GM12873 (cell line): ENCODE measurements around the gene GMDS.

Experiments used
- TF ChIP-seq, protein P1 (sequence below): IDR thresholded peaks from 2 replicates; pipeline ENCODE4 v1.5.1; 2012; ENCODE audit warnings: low read depth, mild to moderate bottlenecking, moderate library complexity, low read length, control low read depth; ENCODE audit not compliant: insufficient read depth; ENCODE audit errors: missing control alignments

Gene GMDS

GRCh38 chr6:2191390-2191740 lies 54.0 kb downstream of the GMDS start:
- TF ChIP-seq, protein P1, sequence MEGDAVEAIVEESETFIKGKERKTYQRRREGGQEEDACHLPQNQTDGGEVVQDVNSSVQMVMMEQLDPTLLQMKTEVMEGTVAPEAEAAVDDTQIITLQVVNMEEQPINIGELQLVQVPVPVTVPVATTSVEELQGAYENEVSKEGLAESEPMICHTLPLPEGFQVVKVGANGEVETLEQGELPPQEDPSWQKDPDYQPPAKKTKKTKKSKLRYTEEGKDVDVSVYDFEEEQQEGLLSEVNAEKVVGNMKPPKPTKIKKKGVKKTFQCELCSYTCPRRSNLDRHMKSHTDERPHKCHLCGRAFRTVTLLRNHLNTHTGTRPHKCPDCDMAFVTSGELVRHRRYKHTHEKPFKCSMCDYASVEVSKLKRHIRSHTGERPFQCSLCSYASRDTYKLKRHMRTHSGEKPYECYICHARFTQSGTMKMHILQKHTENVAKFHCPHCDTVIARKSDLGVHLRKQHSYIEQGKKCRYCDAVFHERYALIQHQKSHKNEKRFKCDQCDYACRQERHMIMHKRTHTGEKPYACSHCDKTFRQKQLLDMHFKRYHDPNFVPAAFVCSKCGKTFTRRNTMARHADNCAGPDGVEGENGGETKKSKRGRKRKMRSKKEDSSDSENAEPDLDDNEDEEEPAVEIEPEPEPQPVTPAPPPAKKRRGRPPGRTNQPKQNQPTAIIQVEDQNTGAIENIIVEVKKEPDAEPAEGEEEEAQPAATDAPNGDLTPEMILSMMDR, result no peak

DNA sequence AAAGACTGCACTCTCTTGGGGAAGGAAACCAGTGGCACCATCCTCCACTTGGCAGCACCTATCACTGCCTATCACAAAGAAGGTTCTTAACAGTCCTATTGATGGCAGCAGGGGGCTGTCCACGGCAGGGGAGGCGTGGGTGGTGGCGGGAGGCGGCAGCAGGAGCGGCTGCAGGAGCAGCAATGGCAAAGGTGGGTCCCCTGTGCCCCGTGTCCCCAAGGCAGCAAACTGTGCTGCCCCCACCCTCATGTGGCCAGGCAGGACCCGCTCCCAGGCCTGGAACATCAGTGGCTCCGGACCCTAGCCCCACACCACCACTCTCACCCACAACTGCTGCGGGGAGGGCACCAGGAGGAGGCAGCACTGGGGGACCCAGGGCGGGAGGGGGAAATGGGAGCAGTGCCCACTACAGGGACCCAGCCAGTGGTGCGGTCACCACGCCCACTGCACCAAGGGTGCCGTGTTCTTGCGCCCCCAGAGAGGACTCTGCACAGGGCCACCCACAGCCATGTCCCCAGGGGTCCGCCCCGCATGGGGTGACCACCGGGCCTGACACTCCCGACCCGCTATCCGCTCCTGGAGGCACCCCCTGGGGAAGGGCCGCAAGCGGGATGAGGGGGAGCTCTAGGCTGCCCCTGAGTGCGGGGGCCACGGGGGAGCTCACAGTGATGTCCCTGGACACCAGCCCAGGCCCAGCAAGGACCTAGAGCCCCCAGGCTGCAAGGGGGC lies 54.6 kb downstream of the GMDS start:
- TF ChIP-seq, protein P1, result no peak

GRCh38 chr6:2188856-2189384 lies 56.5 kb downstream of the GMDS start:
- TF ChIP-seq, protein P1, result no peak

DNA sequence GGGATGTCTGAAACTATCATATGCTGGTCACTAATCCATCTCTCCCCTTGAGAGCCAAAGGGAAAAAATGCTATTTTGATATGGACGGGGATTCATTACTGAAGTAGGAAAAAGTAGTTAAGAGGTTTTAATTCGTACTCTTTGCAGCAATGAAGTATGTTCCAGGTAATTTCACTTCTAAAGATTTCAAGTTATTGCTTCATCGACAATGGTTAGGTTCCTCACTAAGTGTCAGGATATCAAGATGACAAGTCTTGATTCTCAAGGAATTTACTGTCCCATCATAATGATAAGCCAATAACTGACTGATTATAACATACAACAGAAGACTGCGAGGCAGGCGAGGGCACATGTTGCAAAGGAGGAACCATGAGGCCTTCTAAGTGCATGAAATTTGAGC lies 57.0 kb downstream of the GMDS start:
- TF ChIP-seq, protein P1, result no peak

DNA sequence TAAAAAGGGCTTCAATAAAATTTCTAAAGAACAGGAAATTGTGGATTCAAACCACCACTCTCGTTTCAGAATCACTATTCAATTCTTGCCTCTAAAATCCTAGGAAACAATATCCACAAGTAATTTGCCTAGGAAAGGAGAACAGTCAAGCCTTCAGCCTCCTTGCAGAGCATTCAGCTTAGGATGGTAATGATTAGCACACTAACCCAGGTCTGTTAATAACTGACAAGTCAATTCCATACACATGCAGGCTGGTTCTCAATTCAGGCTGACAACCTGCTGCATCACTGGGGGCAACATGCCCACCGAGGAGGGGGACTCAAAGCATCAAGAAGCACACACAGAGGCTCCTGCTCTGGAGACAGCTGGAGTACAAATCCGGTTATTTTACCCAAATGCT lies 57.6 kb downstream of the GMDS start:
- TF ChIP-seq, protein P1, result no peak

DNA sequence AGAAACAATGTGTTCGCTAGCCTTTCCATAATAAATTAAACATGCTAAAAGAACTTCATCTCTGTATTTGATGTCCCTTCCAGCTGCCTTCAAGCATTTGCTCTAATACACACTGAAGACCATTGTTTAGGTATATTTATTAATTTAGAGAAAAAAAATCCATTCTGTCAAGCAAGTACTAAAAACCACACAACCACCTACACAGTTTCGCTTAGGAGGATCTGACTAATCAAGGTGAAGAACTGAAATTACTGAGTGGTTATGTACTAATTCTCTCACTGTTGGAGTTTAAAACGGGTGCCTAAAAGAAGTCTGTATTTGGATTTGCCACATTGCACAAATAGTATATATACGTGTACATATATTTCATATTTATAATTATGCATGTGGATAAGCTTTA lies 58.9 kb downstream of the GMDS start:
- TF ChIP-seq, protein P1, result no peak

GRCh38 chr6:2185466-2185865 lies 59.9 kb downstream of the GMDS start:
- TF ChIP-seq, protein P1, result no peak
